Panc1 (cell line): ENCODE measurements around the gene SLC35A1. TPM values are rescaled to one million over a fixed set of nuclear protein-coding genes. Genes with fewer than 3 reads are reported as not detected.

ENCODE experiments used
- ATAC-seq: fragments of 200-7000 bp; cut with Tn5 transposase; 2 replicates; pipeline ENCODE4 v1.9.1; 2020; ENCODE audit warnings: mild to moderate bottlenecking, moderate library complexity
- BruUV-seq: library from RNA; stranded (reverse); fragments of 400-500 nt; replicated peaks from 2 replicates; lab custom pipeline; 2021; lab: Mats Ljungman, UMichigan
- CTCF ChIA-PET: fragments of 300-600 bp; sonication (Branson Sonifier 250); formaldehyde crosslinking; loops from one replicate; lab custom pipeline; 2022; ENCODE audit warnings: antibody characterized with exemption; lab: Charles Lee
- POLR2A ChIA-PET: fragments of 300-600 bp; sonication (Branson Sonifier 250); formaldehyde crosslinking; loops from one replicate; lab custom pipeline; 2022; ENCODE audit warnings: antibody characterized with exemption; lab: Charles Lee
- DNase-seq: peaks from one replicate; pipeline ENCODE4 v3.0.0-alpha.2; 2010; ENCODE audit warnings: low read depth, low spot score
- H3K27ac ChIP-seq: 2 replicates; pipeline ENCODE4 v1.5.1; 2011; ENCODE audit warnings: mild to moderate bottlenecking, low read length, inconsistent platforms
- H3K27me3 ChIP-seq: fragments of 200-500 bp; sonication (Bioruptor generic); 2 replicates; pipeline ENCODE4 v1.6.0; 2014; ENCODE audit warnings: low read length, inconsistent platforms; ENCODE audit not compliant: control insufficient read depth, insufficient read depth
- H3K36me3 ChIP-seq: fragments of 200-500 bp; sonication (Bioruptor generic); 2 replicates; pipeline ENCODE4 v1.5.1; 2014; ENCODE audit warnings: inconsistent platforms, mild to moderate bottlenecking, low read length, moderate library complexity; ENCODE audit not compliant: control insufficient read depth, insufficient read depth
- H3K4me1 ChIP-seq: 2 replicates; pipeline ENCODE4 v1.5.1; 2011; ENCODE audit warnings: inconsistent platforms, mild to moderate bottlenecking, low read length, moderate library complexity; ENCODE audit not compliant: control insufficient read depth, insufficient read depth
- H3K4me3 ChIP-seq, 2 experiments: 2 replicates each; pipeline ENCODE4 v1.5.1; 2011 to 2012; ENCODE audit warnings: low read depth in 2 of 2, low read length in 2 of 2, mild to moderate bottlenecking in 2 of 2, inconsistent platforms in 1 of 2, moderate library complexity in 1 of 2
- H3K9me3 ChIP-seq: fragments of 200-500 bp; sonication (Bioruptor generic); 2 replicates; pipeline ENCODE4 v1.5.1; 2014; ENCODE audit warnings: low read depth, mild to moderate bottlenecking, inconsistent platforms, low read length, moderate library complexity; ENCODE audit not compliant: control insufficient read depth, insufficient read depth
- POLR2AphosphoS5 ChIP-seq: IDR thresholded peaks from 2 replicates; pipeline ENCODE4 v1.6.1; 2012; ENCODE audit warnings: mild to moderate bottlenecking, low read depth, low read length, moderate library complexity
- REST ChIP-seq, 2 experiments: IDR thresholded peaks; 2 replicates each; pipeline ENCODE4 v1.6.1; 2011 to 2012; ENCODE audit warnings: low read depth in 2 of 2, control low read depth in 1 of 2, low read length in 1 of 2, mild to moderate bottlenecking in 1 of 2, moderate library complexity in 1 of 2; ENCODE audit not compliant: insufficient read depth in 1 of 2
- SIN3A ChIP-seq: IDR thresholded peaks from 2 replicates; pipeline ENCODE4 v1.6.1; 2012; ENCODE audit warnings: low read depth, mild to moderate bottlenecking, low read length, moderate library complexity, borderline replicate concordance; ENCODE audit not compliant: insufficient read depth
- TCF7L2 ChIP-seq: IDR thresholded peaks from 2 replicates; pipeline ENCODE4 v1.6.1; 2011; ENCODE audit warnings: mild to moderate bottlenecking, low read depth, low read length, inconsistent platforms
- in situ Hi-C: cut with HindIII; loops from 2 replicates; pipeline ENCODE4 v1.10.0; 2016; ENCODE audit warnings: low sequenced_read_pairs, low pct_unique_long_range_greater_than_20kb
- intact Hi-C: fragments of 100-400 bp; cut with micrococcal nuclease; formaldehyde crosslinking; loops from one replicate; pipeline ENCODE4 v1.10.0; 2022; ENCODE audit not compliant: unreplicated experiment
- total RNA-seq: library from RNA; stranded (reverse); gene quantifications from one replicate; pipeline ENCODE4 v1.2.1, GENCODE V29; 2021; ENCODE audit not compliant: unreplicated experiment
- TF ChIP-seq, protein P1 (sequence below): fragments of 450-650 bp; IDR thresholded peaks from 2 replicates; pipeline ENCODE4 v1.5.1; 2017; ENCODE audit warnings: mild to moderate bottlenecking

Gene SLC35A1
- total RNA-seq, 1 experiment from 2014 or later = 14.9 TPM

- Histone ChIP-seq H3K27ac (no peak overlapping the region), H3K9me3 (no peaks in the 10 kb centered on the region), H3K4me1 (no peaks in the 10 kb centered on the region), H3K4me3 (no peak overlapping the region), H3K27me3 (no peaks in the 10 kb centered on the region), H3K36me3 (peaks cover 10% of the 10 kb centered on the region)
- in situ Hi-C loops (no loop called here), intact Hi-C loops (no loop called here)
- DNase-seq (no peak), ATAC-seq (no peak)
- TF ChIP-seq POLR2AphosphoS5 (no peak), SIN3A (no peak), REST (IDR thresholded peaks at IDR 0.05; ENCODE audit: insufficient read depth in 1 of 2, low read depth in 2 of 2, low read length in 1 of 2) (no peak), TCF7L2 (no peak)
- TF ChIP-seq, protein P1, sequence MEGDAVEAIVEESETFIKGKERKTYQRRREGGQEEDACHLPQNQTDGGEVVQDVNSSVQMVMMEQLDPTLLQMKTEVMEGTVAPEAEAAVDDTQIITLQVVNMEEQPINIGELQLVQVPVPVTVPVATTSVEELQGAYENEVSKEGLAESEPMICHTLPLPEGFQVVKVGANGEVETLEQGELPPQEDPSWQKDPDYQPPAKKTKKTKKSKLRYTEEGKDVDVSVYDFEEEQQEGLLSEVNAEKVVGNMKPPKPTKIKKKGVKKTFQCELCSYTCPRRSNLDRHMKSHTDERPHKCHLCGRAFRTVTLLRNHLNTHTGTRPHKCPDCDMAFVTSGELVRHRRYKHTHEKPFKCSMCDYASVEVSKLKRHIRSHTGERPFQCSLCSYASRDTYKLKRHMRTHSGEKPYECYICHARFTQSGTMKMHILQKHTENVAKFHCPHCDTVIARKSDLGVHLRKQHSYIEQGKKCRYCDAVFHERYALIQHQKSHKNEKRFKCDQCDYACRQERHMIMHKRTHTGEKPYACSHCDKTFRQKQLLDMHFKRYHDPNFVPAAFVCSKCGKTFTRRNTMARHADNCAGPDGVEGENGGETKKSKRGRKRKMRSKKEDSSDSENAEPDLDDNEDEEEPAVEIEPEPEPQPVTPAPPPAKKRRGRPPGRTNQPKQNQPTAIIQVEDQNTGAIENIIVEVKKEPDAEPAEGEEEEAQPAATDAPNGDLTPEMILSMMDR = no peak
- no TSS peak for BruUV-seq
- ChIA-PET CTCF (no interaction called here), POLR2A (no interaction called here)
These were observed 71.6 kb downstream of the SLC35A1 start for GRCh38 chr6:87544474-87544735.

DNA sequence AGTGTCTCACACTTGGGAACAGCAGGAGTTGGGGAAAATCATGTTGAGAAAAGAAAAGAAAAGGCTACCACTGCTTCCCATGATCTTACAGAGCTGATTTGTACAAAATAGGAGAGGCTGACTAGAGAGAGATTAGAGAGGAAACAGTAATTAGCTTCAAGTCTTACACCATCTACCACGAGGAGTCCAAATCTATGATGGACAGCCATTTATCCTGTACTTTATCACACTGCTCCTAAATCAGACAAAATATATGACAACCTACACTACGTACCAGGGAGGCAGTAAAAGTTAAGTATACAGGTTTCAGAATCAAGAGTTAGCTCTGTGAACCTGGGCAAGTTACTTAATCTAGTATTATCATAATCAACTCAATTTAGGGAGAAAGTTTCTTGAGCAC is 79.0 kb downstream of the SLC35A1 start:
- CTCF ChIA-PET = no interaction called here
- in situ Hi-C loops (no loop called here), intact Hi-C loops (no loop called here)
- no TSS peak for BruUV-seq
- Histone ChIP-seq H3K36me3 (peaks cover 21% of the 10 kb centered on the region), H3K4me3 (no peak overlapping the region), H3K27ac (no peak overlapping the region), H3K4me1 (no peaks in the 10 kb centered on the region), H3K9me3 (no peaks in the 10 kb centered on the region), H3K27me3 (no peaks in the 10 kb centered on the region)
- ATAC-seq (no peak), DNase-seq (no peak)
- POLR2A ChIA-PET = no interaction called here
- TF ChIP-seq, protein P1 = no peak
- TF ChIP-seq POLR2AphosphoS5 (no peak), REST (IDR thresholded peaks at IDR 0.05; ENCODE audit: insufficient read depth in 1 of 2, low read depth in 2 of 2, low read length in 1 of 2) (no peak)
